Measurements from ENCODE around the gene METTL2B. TPM values are rescaled to one million over a fixed set of nuclear protein-coding genes. Genes with fewer than 3 reads are reported as not detected.
"Not testable (repeated sequence)": the region's sequence is repeated elsewhere in the genome, so short reads cannot be mapped to it uniquely, and the experiment has no call there.

Gene METTL2B
- total RNA-seq, 1 experiment from 2014 or later, result 44.3 TPM

DNA sequence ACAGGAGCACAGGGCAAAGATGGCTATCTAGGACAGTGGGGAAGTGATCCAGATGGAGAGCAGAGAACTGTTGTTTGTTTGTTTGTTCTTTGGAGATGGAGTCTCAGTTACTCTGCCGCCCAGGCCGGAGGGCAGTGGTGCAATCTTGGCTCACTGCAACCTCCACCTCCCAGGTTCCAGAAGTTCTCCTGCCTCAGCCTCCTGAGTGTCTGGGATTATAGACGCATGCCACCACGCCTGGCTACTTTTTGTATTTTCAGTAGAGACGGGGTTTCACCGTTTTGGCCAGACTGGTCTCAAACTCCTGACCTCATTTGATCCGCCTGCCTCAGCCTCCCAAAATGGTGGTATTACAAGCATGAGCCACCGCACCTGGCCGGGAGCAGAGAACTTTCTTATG, 20.9 kb downstream of the METTL2B start:
- no peak overlapping the region for H2BK20ac ChIP-seq (ENCODE audit: low read depth, low read length, poor library complexity, severe bottlenecking)
- no peak for DNase-seq
- TF ChIP-seq, protein P1, sequence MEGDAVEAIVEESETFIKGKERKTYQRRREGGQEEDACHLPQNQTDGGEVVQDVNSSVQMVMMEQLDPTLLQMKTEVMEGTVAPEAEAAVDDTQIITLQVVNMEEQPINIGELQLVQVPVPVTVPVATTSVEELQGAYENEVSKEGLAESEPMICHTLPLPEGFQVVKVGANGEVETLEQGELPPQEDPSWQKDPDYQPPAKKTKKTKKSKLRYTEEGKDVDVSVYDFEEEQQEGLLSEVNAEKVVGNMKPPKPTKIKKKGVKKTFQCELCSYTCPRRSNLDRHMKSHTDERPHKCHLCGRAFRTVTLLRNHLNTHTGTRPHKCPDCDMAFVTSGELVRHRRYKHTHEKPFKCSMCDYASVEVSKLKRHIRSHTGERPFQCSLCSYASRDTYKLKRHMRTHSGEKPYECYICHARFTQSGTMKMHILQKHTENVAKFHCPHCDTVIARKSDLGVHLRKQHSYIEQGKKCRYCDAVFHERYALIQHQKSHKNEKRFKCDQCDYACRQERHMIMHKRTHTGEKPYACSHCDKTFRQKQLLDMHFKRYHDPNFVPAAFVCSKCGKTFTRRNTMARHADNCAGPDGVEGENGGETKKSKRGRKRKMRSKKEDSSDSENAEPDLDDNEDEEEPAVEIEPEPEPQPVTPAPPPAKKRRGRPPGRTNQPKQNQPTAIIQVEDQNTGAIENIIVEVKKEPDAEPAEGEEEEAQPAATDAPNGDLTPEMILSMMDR (conservative IDR thresholded peaks at IDR 0.05), result no peak
- no peak overlapping the region for H3K23ac ChIP-seq (ENCODE audit: insufficient read length, low read depth, low read length)
- no peak overlapping the region for H3K4me2 ChIP-seq (ENCODE audit: insufficient read depth, insufficient read length, low read length)
- H3K4me3 Mint-ChIP-seq, result no peak overlapping the region
- H3K27ac ChIP-seq (ENCODE audit: insufficient read length, low read depth, low read length), result no peak overlapping the region
- no peak overlapping the region for H2BK12ac ChIP-seq (ENCODE audit: insufficient read length, low read depth, low read length)
- no peak overlapping the region for H3K4ac ChIP-seq (ENCODE audit: low read depth, low read length)
- no peaks in the 10 kb centered on the region for H3K4me1 ChIP-seq (ENCODE audit: insufficient read depth, low read length)
- H3K4me1 Mint-ChIP-seq, result no peaks in the 10 kb centered on the region
- H3K14ac ChIP-seq (ENCODE audit: insufficient read depth, low read length), result no peak overlapping the region
- no peaks in the 10 kb centered on the region for H3K79me2 ChIP-seq (ENCODE audit: insufficient read depth, low read length)
- H3K56ac ChIP-seq (ENCODE audit: insufficient read length, low read depth, low read length), result no peak overlapping the region
- H4K8ac ChIP-seq (replicated peaks; ENCODE audit: insufficient read length, low read depth, low read length), result no peak overlapping the region
- no peak overlapping the region for H2BK5ac ChIP-seq (ENCODE audit: insufficient read length, low read length)
- no peak overlapping the region for H2BK120ac ChIP-seq (ENCODE audit: low read depth, low read length, poor library complexity, severe bottlenecking)
- H3K27me3 Mint-ChIP-seq (ENCODE audit: low read depth), result no peaks in the 10 kb centered on the region
- H4K91ac ChIP-seq (ENCODE audit: insufficient read length, low read depth, low read length), result no peak overlapping the region
- no peaks in the 10 kb centered on the region for H4K20me1 ChIP-seq (ENCODE audit: control insufficient read depth, insufficient read depth, insufficient read length)
- H2BK15ac ChIP-seq (ENCODE audit: low read depth, low read length), result no peak overlapping the region
- no peak overlapping the region; a peak in 1 of 7 replicates for H3K27ac Mint-ChIP-seq
- no peaks in the 10 kb centered on the region for H3K23me2 ChIP-seq (ENCODE audit: insufficient read length, low read depth, low read length, poor library complexity, severe bottlenecking)
- H3K27me3 ChIP-seq (ENCODE audit: insufficient read depth, low read length), result no peaks in the 10 kb centered on the region
- H3T11ph ChIP-seq (ENCODE audit: low read length), result no peak overlapping the region
- H2AFZ ChIP-seq (ENCODE audit: low read length), result no peak overlapping the region
- H3K9ac ChIP-seq (ENCODE audit: extremely low read depth, insufficient read length, low read length), result no peak overlapping the region
- H3K18ac ChIP-seq (ENCODE audit: insufficient read length, low read depth, low read length), result no peak overlapping the region
- no CpG with 5 or more reads among the region's 9 CpGs for WGBS (ENCODE audit: extremely low coverage, insufficient read length, low lambda C conversion rate)
- H3K9me3 ChIP-seq (ENCODE audit: control insufficient read depth, low read depth, low read length), result no peaks in the 10 kb centered on the region
- no peaks in the 10 kb centered on the region for H3K79me1 ChIP-seq (ENCODE audit: insufficient read depth, low read depth, low read length, poor library complexity, severe bottlenecking)
- H3K36me3 Mint-ChIP-seq (ENCODE audit: insufficient read depth in 1 of 3, low read depth in 3 of 3), result peaks cover 27 to 74% (median 64%) of the 10 kb centered on the region in 3 experiments
- no peak overlapping the region for H2AK5ac ChIP-seq (ENCODE audit: insufficient read length, low read length)
- no peaks in the 10 kb centered on the region for H3K9me3 Mint-ChIP-seq
- no peak overlapping the region for H4K5ac ChIP-seq (ENCODE audit: insufficient read length, low read depth, low read length)

DNA sequence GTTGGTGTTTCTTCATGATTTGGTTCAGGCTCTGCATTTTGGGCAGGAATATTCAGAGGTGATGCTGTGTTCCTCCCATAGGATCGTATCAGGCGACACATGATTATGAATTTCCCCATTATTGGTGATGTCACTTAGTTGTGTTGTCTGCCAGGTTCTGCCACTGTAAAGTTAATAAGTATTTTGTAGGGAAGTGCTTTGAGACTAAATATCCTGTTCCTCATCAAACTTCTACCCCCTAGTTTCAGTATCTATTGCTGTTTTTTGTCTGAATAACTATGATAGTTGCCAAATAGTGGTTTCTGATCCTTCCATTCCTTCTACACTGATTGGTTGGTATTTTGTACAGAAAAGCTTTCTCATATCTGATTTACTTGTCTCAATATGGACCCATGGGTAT, 28.9 kb downstream of the METTL2B start:
- WGBS (ENCODE audit: extremely low coverage, insufficient read length, low lambda C conversion rate), result no CpG with 5 or more reads among the region's 2 CpGs
- not testable (repeated sequence) for H3K27me3 Mint-ChIP-seq (ENCODE audit: low read depth)

More for the DNA sequence above, 28.9 kb downstream of the METTL2B start:
- not testable (repeated sequence) for H2AFZ ChIP-seq (ENCODE audit: low read length); H2BK120ac ChIP-seq (ENCODE audit: low read depth, low read length, poor library complexity, severe bottlenecking); H3K4me1 ChIP-seq (ENCODE audit: insufficient read depth, low read length); H2BK15ac ChIP-seq (ENCODE audit: low read depth, low read length); H3K9me3 Mint-ChIP-seq; H3K23me2 ChIP-seq (ENCODE audit: insufficient read length, low read depth, low read length, poor library complexity, severe bottlenecking); H3T11ph ChIP-seq (ENCODE audit: low read length); H2BK12ac ChIP-seq (ENCODE audit: insufficient read length, low read depth, low read length); H3K27ac Mint-ChIP-seq; H3K23ac ChIP-seq (ENCODE audit: insufficient read length, low read depth, low read length); H4K8ac ChIP-seq (replicated peaks; ENCODE audit: insufficient read length, low read depth, low read length); H3K56ac ChIP-seq (ENCODE audit: insufficient read length, low read depth, low read length); H3K4me2 ChIP-seq (ENCODE audit: insufficient read depth, insufficient read length, low read length); H3K14ac ChIP-seq (ENCODE audit: insufficient read depth, low read length); H3K79me2 ChIP-seq (ENCODE audit: insufficient read depth, low read length); H3K4me1 Mint-ChIP-seq; H2BK20ac ChIP-seq (ENCODE audit: low read depth, low read length, poor library complexity, severe bottlenecking); H3K79me1 ChIP-seq (ENCODE audit: insufficient read depth, low read depth, low read length, poor library complexity, severe bottlenecking); H3K4ac ChIP-seq (ENCODE audit: low read depth, low read length); H3K18ac ChIP-seq (ENCODE audit: insufficient read length, low read depth, low read length); H3K9ac ChIP-seq (ENCODE audit: extremely low read depth, insufficient read length, low read length); H4K91ac ChIP-seq (ENCODE audit: insufficient read length, low read depth, low read length); H4K20me1 ChIP-seq (ENCODE audit: control insufficient read depth, insufficient read depth, insufficient read length); H3K27me3 ChIP-seq (ENCODE audit: insufficient read depth, low read length); H3K9me3 ChIP-seq (ENCODE audit: control insufficient read depth, low read depth, low read length); H3K4me3 Mint-ChIP-seq; H2AK5ac ChIP-seq (ENCODE audit: insufficient read length, low read length); H4K5ac ChIP-seq (ENCODE audit: insufficient read length, low read depth, low read length); DNase-seq; H2BK5ac ChIP-seq (ENCODE audit: insufficient read length, low read length); H3K27ac ChIP-seq (ENCODE audit: insufficient read length, low read depth, low read length)
- peaks cover 11 to 25% (median 25%) of the 10 kb centered on the region in 3 experiments; a peak in 6 of 7 replicates for H3K36me3 Mint-ChIP-seq (ENCODE audit: insufficient read depth in 1 of 3, low read depth in 3 of 3)

Data from H9 (cell line).